Measurements from ENCODE around the gene DGKI. TPM values are rescaled to one million over a fixed set of nuclear protein-coding genes. Genes with fewer than 3 reads are reported as not detected.

DGKI gene
- total RNA-seq, 4 donors from 2014 or later, result 45.1 to 71.0 (median 48.7) TPM

DNA sequence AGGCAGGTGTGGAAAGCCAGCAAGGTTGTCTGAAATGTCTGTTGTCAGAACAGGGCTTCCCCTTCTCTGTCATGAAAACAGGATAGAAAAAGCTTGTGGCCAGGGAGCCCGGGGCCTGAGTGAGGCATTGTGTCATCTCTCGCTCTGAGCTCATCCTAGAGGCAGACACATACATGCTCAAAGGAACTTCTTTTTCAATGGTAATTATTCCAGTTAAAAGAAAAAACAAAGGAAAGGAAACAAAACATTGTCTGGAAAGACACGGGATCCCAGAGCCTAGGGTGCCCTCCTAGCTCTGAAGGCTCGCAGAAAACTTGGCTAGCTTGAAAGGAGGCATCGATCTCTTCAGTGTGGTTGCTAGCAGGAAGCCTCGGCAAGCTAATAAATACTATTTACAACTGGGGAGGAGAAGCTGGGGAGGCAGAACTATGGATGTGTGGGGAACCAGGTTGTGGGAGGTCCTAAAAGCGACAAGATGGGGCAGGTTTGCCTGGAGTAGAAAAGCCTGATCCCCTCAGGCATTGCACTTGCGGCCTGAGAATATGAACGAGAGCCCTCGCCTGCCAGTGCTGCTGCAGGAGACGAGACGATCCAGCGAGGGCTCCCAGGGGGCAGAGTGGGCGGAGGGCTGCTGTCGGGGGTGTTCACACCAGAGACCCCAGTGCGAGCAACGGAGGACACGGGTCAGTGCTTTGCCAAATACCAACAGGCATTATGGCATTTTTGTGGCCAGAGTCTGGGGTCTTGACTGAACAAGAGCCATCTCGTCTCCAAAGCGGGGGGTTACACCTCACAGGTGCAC is 32.8 kb upstream of the DGKI start:
- Histone ChIP-seq H3K36me3 (peaks cover 38 to 46% of the 10 kb centered on the region in 2 donors), H3K9me3 (no peaks in the 10 kb centered on the region), H3K4me1 (peaks cover 53 to 55% of the 10 kb centered on the region in 2 donors), H3K27me3 (no peaks in the 10 kb centered on the region), H3K4me3 (replicated peaks in 1 of 3) (no peak overlapping the region), H3K27ac (peak overlapping the region; percentile 11 to 90 (median 89))
- no peak for TF ChIP-seq CTCF (IDR thresholded peaks at IDR 0.05)
- TF ChIP-seq POLR2A (IDR thresholded peaks at IDR 0.05), result no peak
- intact Hi-C loops (cut with DNase I), result no loop called here
- DNase-seq, result no peak
- 78 to 81% methylated on average over 20 of the region's 20 CpGs for WGBS, 2 donors

DNA sequence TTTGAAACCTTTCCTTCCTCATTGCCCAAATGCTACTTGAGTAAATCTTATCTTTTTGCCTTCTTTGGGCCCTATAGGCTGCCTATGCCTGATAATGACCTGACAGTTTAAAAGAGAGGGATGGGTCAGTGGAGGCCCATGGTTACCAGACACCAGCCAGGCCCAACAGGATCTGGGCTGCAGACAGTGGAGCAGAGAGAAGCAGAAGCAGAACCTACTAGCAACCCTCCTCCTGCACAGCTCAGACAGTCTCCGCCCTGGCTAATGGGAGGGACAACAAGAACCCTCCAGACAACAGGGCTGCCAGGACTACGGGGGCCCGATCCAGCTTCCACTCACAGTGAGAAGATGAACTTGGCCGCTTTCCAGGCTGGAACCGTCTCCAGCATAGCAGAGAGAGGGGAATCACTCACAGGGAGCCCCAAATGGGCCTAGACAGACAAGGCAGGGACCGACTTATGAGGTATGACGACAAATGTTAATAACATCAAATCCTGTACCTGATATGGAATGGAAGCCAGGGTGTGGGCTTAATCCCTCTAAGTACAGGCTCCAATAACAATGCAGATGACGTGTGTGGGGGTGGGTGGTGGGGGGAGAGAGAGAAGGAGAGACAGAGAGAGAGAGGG is 31.7 kb upstream of the DGKI start:
- intact Hi-C loops (cut with DNase I), result no loop called here
- Histone ChIP-seq H3K27me3 (no peaks in the 10 kb centered on the region), H3K9me3 (no peaks in the 10 kb centered on the region), H3K27ac (peak overlapping the region; percentile 11 to 90 (median 89)), H3K36me3 (peaks cover 29 to 35% of the 10 kb centered on the region in 2 donors), H3K4me3 (replicated peaks in 1 of 3) (no peak overlapping the region), H3K4me1 (peaks cover 60 to 65% of the 10 kb centered on the region in 2 donors)
- WGBS, 2 donors, result 36 to 61% methylated on average over 8 of the region's 8 CpGs
- TF ChIP-seq CTCF (IDR thresholded peaks at IDR 0.05), result no peak
- peak in 1 of 2 donors; percentile 20 for TF ChIP-seq POLR2A (IDR thresholded peaks at IDR 0.05)
- DNase-seq, result peak; percentile 46 to 73

DNA sequence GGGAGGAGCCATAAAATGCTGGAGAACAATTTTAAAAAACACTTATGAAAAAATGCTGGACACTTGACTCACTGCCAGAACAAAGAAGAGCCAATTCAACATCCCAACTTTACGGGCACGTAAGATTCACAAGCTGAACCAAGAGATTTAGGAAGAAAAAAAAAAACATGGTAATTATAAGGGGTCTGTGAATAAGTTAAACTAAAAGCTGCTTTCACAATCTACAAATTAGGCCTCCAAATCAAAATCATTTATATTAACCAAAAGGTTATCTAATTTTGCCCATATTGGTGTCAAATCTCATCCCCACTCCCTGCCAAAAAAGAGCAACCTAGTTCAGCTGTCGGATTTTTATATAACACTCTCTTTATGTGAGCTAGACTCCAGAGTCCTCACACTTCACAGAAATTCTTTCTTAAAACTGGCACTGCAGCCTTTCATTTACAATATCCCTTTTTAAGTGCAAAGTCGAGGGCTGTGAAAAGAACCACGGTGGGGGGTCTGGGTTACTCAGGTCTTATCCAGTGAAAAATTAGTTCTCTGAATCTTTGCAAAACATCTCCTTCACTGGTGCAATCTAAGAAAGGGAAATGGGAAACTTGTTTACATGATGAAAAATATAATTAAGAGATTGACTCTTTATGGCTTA is 30.4 kb upstream of the DGKI start:
- Histone ChIP-seq H3K9me3 (no peaks in the 10 kb centered on the region), H3K27ac (peak overlapping the region; percentile 38 to 90 (median 89)), H3K27me3 (no peaks in the 10 kb centered on the region), H3K36me3 (peaks cover 18 to 22% of the 10 kb centered on the region in 2 donors), H3K4me1 (peaks cover 65 to 68% of the 10 kb centered on the region in 2 donors), H3K4me3 (replicated peaks in 1 of 3) (no peak overlapping the region)
- TF ChIP-seq CTCF (IDR thresholded peaks at IDR 0.05) (no peak), POLR2A (IDR thresholded peaks at IDR 0.05) (no peak)
- no peak for DNase-seq
- WGBS, 2 donors, result 45 to 48% methylated on average over 5 of the region's 5 CpGs
- intact Hi-C loops (cut with DNase I), result no loop called here

DNA sequence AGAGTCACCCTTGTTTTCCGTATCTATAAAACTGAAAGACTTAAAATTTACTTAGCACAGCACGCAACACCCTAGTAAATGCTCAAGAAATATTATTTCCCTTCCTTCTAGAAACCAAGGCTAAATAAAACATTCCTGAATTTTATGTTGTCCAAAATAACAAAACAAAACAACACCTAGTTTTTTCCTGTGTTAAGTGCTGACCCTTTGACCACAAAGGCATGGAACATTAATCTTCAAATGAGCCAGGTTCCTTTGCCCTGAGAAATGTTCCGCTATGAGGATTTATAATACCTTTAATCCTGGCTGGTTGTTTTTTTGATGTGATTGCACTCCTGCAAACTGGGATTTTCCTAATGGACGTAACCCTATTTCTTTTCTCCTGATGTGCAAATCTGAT is 29.0 kb upstream of the DGKI start:
- WGBS, 2 donors, result 85 to 89% methylated on average over 4 of the region's 4 CpGs
- Histone ChIP-seq H3K4me1 (peaks cover 65 to 68% of the 10 kb centered on the region in 2 donors), H3K4me3 (replicated peaks in 1 of 3) (no peak overlapping the region), H3K36me3 (peaks cover 7 to 9% of the 10 kb centered on the region in 2 donors), H3K27me3 (no peaks in the 10 kb centered on the region), H3K27ac (peak overlapping the region; percentile 15 to 90 (median 89)), H3K9me3 (no peaks in the 10 kb centered on the region)
- intact Hi-C loops (cut with DNase I), result no loop called here
- no peak for TF ChIP-seq POLR2A (IDR thresholded peaks at IDR 0.05)
- no peak for TF ChIP-seq CTCF (IDR thresholded peaks at IDR 0.05)
- DNase-seq, result no peak

Data from thyroid gland (tissue), 4 donors.